A172 (cell line): ENCODE measurements around the gene LGR4. TPM values are rescaled to one million over a fixed set of nuclear protein-coding genes. Genes with fewer than 3 reads are reported as not detected.
"Not testable (repeated sequence)": the region's sequence is repeated elsewhere in the genome, so short reads cannot be mapped to it uniquely, and the experiment has no call there.

Experiments used
- DNase-seq: peaks from one replicate; pipeline ENCODE4 v3.0.0-alpha.2; 2015; ENCODE audit warnings: low spot score
- total RNA-seq: library from RNA; depleted of rRNA; stranded (reverse); fragments of >200 nt; shearing (Covaris generic); gene quantifications from 2 replicates; pipeline ENCODE4 v1.2.3, GENCODE V29; 2014; rRNA removed

Gene LGR4
- total RNA-seq, 1 experiment from 2014 or later = 10.0 TPM

- DNase-seq = no peak
Observed at GRCh38 chr11:27352781-27353180, 119.8 kb downstream of the LGR4 start.

- DNase-seq = no peak
Observed at GRCh38 chr11:27350511-27350910, 122.1 kb downstream of the LGR4 start.

DNA sequence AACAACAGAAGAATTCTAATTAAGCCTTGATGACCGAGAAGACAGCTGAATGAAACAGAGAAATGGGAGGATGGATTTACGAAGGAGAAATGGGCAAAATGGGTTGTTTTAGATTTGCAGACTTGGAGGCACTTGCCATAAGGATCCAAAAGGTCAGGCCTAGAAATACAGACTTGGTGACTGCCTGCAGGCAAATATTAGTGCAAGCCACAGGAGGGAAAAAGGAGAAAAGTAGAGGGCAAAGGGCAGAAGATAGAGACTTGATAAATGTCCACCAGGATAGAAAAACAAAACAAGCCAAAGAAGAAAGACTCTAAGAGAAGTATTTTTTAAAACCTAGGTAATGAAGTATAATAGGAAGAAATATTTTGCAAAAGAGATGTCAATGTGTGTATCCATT, 122.7 kb downstream of the LGR4 start:
- no peak for DNase-seq

DNA sequence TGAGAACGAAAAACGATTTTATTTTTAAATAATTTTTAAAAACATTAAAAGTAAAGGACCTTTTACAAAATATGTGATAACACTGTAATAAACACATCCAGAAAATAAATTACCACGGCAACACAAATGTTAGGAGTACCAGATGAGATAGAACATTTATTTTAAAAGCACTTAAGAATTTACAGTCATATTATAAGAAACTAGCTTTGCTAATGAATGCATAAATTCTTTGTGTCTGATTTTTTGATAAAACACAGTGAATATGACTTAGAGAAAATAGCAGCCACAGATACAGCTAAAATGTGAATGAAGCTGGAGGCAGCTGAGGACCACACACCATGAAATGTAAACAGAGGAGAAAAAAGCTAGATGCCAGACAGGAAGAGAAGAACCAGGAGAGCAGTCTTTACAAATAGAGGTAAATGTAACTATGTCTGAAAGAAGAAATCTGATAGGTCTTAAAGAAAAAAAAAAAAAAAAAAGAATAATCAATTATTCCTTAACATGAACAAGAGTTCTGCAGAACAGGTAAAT, 124.2 kb downstream of the LGR4 start:
- DNase-seq = no peak

GRCh38 chr11:27347359-27348339, 124.9 kb downstream of the LGR4 start:
- DNase-seq = no peak

- DNase-seq = no peak
Observed at GRCh38 chr11:27339941-27340340, 132.6 kb downstream of the LGR4 start.

DNA sequence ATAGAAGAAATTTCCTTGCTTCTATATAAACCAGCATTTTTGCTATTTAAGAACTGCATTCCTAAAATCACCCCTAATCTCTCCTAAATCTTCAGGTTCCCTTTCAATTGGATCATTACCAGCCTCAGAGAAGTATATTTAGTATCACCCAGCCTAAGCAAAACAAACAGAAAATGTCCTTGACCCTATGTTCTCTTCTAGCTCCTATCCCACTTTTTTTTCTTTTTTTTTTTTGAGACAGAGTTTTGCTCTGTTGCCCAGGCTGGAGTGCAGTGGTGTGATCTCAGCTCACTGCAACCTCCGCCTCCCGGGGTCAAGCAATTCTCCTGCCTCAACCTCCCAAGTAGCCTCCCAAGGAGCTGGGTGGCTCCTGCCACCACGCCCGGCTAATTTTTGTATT, 137.8 kb downstream of the LGR4 start:
- not testable (repeated sequence) for DNase-seq

DNA sequence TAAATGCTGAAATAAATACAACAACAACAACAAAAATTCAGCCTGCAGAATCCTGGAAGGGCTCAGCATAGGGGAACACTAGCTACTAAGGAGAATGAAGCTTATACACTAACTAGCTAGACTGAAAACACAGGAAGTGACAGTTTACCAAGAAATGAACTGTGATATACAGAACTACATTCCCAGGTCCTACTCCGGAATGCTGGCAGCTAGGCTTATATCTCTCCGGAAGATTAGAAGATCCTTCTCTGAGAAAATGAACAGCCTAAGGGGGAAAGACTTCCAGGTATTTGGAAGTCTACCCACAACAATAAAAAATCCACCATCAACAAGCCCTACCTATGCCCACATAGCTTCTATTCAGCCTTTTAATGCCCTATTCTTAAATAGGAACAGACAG, 140.6 kb downstream of the LGR4 start:
- DNase-seq = peak; percentile 54

DNA sequence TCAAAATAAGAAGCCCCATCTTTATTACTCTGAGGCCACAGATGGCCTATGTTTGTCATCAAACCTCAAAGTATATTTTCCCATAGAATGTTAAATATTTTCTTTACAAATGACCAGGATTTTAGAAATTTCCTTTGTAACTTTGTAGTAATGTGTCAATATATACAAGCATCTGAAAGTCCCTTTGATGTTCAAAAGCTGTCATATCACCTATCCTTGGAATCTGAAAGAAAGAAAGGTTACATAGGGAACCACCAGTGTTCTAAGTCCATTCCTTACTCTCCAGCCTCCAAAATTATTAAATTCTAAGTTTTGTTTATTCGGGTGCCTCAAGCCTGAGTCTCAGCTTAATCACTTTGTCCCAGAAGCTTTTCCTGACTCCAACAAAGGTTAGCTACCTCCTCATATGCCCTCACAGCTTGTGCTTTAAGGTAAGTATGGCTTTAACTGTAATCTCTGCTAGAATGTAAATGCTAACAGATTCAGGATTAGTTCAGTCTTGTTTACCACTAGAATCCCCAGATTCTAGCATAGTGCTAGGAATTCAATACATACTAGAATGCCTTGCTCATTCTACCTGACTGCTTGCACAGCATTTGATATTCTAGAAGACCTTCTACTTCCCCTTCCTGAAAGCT, 141.8 kb downstream of the LGR4 start:
- DNase-seq = no peak

- DNase-seq = no peak
Observed at GRCh38 chr11:27329867-27330632, 142.5 kb downstream of the LGR4 start.

- no peak for DNase-seq
Observed at GRCh38 chr11:27328614-27329013, 144.0 kb downstream of the LGR4 start.

DNA sequence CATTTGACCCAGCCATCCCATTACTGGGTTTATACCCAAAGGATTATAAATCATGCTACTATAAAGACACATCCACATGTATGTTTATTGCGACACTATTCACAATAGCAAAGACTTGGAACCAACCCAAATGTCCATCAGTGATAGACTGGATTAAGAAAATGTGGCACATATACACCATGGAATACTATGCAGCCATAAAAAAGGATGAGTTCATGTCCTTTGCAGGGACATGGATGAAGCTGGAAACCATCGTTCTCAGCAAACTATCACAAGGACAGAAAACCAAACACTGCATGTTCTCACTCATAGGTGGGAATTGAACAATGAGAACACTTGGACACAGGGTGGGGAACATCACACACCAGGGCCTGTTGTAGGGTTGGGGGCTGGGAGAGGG, 145.5 kb downstream of the LGR4 start:
- not testable (repeated sequence) for DNase-seq

GRCh38 chr11:27322196-27322595, 150.4 kb downstream of the LGR4 start:
- not testable (repeated sequence) for DNase-seq

DNA sequence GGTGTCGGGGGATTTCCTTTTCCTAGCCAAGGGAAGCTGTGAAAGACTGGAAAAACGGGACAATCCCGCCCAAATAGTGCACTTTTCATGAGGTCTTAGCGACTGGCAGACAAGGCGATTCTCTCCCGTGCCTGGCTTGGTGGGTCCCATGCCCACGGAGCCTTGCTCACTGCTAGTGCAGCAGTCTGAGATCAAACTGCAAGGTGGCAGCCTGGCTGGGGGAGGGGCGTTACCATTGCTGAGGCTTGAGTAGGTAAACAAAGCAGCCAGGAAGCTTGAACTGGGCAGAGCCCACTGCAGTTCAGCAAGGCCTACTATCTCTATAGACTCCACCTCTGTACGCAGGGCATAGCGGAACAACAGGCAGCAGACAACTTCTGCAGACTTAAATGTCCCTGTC, 151.2 kb downstream of the LGR4 start:
- DNase-seq = not testable (repeated sequence)

DNA sequence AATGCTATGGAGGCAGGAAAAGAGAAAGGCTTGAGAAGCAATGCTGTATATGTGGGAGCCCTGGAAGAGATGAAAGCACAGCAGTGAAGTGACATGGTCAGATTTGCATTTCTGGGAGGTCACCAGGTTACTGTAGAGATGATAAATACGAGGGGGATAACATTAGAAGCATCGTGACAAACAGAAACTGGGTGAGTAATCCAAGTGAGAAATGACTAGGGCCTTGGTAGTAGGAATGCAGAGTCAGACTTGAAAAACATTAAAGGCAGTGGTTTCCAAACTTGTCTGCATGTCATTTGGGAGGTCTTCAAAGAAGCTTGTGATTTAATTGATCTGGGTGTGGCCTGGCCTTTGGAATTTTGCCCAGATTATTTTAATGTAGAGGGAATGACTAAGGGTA, 153.5 kb downstream of the LGR4 start:
- peak; percentile 71 for DNase-seq

- peak; percentile 68 for DNase-seq
Observed at GRCh38 chr11:27317751-27318150, 154.8 kb downstream of the LGR4 start.

Other genes with a start within 250 kb of the LGR4 start
- 35.8 and 44.8 TPM in 2 replicates for gene CCDC34, start 109.6 kb downstream of the LGR4 start, total RNA-seq
- gene LIN7C, start 34.0 kb upstream of the LGR4 start, total RNA-seq = 61.4 and 73.3 TPM in 2 replicates
- 12.7 and 17.5 TPM in 2 replicates for gene BDNF, start 227.7 kb upstream of the LGR4 start, total RNA-seq